Stromal cell of bone marrow (primary cell): ENCODE data around the gene RALGAPA1.
"Not testable (repeated sequence)": the region's sequence is repeated elsewhere in the genome, so short reads cannot be mapped to it uniquely, and the experiment has no call there.

ENCODE experiments used
- DNase-seq: peaks from one replicate; pipeline ENCODE4 v3.0.0-alpha.2; 2012; ENCODE audit warnings: low read depth

RALGAPA1 gene

DNA sequence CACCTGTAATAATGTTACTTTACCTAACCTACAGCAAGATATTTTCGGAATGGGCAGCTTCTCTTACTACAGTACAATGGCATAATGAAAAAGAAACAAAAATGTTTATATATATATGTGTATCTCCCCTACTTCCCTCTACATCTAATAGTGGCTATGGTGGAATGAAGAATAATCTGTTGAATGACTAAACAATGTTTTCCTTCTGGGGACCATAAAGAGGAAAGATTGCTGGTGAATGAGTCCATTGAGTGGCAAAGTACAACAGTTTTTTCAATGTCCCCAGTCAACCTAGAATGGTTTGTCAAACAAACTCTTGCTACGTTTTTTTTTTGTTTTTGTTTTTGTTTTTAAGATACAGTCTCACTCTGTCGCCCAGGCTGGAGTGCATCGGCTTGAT lies 47.2 kb downstream of the RALGAPA1 start:
- DNase-seq: no peak

DNA sequence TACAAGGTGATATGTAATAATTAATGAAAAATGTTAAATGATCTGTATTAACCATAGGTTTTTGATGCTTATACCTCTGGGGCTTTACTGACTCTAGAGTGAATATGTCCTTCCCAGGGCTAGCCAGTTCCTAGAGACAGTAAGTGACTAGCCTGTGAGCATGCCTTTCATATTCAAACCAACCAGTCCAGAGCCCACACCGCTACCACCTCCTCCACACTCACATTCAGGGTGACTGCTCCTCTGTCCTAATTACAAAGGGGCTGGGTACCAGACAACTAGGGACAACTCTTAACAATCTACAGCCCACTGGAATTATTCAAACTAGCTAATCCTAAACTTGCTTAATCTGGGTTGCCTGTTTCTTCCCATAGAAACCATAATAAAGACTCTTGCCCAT lies 49.0 kb downstream of the RALGAPA1 start:
- DNase-seq: no peak

DNA sequence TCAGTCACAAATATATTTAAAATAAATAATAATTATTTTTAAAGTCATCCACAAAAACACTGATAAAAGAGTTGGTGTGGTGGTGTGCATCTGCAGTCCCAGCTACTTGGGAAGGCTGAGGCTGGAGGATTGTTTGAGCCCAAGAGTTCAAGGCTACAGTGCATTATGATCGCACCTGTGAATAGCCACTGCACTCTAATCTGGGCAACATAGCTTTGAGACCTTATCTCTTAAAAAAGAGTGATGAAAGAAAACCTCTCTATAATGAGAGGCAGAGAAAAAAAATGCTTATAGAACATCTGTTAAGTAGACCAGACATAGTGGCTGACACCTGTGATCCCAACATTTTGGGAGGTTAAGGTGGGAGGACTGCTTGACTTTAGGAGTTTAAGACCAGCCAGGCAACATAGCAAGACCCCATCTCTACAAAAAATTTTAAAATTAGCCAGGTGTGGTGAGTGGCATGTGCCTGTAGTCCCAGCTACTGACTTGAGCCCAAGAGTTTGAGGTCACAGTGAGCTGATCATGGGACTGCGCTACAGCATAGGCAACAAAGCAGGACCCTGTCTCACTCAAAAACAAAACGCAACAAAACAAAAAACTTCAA lies 50.5 kb downstream of the RALGAPA1 start:
- DNase-seq: no peak

DNA sequence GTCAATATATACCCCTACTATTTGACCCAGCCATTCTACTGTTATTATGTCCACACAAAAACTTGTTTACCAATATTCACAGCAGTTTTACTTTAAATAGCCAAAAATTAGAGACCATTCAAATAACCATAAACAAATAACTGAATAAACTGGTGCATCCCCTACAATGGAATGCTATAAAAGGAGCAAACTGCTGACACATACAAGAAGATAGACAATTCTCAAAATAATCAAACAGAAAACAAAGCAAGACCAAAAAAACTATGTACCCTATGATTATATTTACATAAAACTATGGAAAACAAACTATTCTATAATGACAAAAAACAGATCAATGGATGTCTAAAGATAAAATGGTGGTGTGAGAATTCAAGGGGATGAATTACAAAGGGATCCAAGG lies 54.4 kb downstream of the RALGAPA1 start:
- no peak for DNase-seq

DNA sequence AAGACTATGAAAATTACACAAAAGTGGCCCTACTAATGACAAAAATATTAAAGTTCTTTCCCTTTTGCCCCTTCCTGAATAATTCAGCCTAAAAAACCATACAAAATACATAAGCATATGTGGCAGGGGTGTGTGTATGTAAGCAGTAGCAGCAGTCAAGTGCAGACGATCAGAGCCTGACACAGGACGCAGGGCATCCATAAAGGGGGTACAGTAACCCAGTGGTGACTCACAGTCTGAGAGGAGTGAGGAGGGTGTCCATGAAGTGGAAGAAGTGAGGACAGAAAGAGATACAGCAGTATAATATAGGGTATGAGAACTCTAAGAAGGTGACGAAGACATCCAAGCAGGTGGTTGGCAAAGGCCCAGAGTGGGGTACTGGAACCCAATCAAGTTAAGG lies 56.7 kb downstream of the RALGAPA1 start:
- no peak for DNase-seq

DNA sequence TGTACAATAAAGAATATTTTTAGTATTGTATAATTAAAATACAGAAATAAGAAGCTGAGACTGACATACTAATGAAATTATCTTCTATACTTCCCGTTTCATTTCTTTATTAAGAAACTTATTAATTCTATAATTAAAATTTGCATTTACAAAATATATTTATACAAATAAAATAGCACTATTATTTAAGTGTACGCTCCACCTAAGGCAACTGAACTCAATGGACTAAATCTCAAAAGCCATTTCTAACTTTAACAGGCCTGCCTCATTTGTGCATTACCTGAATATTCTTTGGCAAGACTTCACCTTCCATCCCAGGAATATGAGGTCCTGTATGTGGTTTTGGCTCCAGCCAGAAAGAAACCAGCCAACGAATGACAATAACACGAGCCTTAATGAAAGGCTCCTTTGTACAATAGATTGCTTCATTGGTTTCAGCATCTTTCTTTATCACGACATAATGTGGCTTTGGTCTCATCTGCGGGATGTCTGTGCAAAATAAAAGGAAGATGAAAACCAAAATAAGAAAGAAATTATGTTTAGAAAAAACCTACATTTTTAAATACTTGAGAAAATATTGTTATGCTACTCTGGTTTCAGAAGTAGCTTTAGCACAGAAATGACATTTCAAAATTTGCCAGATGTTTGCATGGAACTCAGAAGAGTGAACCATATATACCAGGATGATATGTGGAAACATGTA lies 58.7 kb downstream of the RALGAPA1 start:
- no peak for DNase-seq

DNA sequence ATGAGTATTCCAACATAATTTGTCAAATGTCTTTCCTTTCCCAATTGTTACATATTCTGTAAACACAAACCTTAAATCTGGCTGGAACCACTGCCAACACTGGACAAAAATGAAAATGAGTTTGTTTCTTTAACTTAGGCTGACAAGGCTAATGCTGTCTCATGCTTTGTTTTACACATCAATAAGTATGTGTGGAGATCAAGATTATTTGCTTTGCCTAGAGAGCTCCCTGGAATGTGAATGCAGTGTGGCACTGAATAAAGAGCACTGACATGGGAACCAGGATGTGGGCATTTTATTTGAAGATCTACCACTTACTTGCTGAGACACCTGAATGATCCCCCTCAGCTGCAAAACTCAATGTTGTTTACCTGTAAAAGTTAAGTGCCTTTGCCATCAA lies 61.7 kb downstream of the RALGAPA1 start:
- DNase-seq: no peak

DNA sequence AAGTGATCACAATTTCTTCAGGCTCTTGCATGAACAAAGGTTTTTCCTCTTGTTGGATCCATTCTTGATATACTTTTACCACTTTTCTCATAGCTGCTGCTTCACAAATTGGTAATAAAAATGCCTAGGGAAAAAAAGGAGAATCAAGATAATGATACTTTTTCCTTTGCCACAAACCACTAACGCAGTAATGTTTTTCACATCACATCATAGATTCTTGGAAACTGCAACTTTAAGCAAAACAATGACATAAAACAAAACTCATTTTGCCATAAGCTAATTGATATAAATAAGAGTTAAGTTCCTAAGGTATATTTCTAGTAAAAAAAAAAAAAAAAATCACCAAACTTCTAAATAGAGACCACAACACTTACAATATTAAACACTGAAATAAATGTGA lies 66.7 kb downstream of the RALGAPA1 start:
- DNase-seq: no peak

DNA sequence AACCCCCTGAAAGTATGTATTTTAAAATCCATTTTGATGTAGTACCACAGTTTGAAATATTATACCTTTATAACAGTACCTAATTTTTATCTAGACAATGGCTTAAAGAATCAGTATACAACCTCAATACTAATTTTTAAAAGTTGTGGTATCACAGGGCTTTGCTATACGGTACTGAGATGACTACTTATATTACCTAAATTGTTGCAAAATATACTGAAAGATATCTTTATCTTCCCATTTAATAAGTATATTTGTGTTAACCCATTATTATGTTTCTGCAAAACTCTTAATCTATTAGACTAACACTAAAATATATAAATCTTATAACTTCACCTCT lies 67.1 kb downstream of the RALGAPA1 start:
- no peak for DNase-seq

DNA sequence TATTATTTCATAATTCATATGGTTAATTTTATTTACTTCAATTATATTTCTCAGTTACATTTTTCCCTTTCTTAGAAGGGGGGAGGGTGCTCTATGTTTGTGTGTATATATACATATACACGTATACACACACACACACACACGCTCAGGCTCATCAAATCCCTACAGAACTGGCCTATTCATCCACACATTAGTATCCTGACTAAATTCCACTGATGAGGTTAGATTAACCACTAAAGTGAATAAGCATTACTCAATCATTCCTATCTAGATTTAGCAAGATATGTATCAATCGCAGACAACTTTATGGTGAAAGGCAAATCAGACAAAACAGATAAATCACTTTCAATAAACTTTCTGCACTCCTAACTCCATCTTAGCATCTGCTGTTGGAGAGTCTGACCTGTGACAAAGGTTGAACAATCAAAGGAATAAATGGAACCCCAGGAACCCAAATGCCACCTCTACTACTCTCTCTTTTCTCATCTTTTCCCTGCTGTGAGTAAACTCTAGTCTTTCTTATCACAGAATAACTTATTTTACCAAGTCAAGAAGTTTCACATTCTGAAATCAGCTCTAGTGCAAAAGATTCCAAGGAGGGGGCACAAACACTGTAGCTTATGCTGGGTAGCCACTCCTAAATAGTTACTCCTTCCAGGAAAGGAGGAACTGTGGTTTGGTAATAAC lies 67.6 kb downstream of the RALGAPA1 start:
- DNase-seq: no peak

DNA sequence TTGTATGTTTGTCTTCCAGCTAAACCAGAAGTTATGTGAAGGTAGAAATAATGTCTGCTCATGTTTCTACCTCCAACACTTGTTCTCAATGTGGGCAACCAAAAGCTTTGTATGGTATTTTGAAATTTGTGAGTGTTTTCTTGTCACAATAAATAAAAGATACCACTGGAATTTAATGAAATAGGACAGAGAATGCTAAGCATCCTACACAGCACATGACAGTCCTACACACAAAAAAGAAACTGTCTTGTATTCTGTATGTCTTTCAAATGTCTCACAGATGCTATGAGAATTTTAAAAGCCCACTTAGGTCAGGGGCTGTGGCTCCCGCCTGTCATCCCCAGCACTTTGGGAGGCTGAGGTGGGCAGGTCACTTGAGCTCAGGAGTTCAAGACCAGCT lies 68.9 kb downstream of the RALGAPA1 start:
- DNase-seq: no peak

DNA sequence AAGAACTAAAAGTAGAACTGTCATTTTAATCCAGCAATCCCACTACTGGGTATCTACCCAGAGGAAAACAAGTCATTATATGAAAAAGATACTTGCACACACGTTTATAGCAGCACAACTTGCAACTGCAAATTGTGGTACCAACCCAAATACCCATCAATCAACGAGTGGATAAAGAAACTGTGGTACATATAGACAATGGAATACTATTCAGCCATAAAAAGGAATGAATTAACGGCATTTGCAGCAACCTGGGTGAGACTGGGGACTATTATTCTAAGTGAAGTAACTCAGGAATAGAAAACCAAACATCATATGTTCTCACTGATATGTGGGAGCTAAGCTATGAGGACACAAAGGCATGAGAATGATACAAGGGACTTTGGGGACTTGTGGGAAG lies 73.9 kb downstream of the RALGAPA1 start:
- not testable (repeated sequence) for DNase-seq

DNA sequence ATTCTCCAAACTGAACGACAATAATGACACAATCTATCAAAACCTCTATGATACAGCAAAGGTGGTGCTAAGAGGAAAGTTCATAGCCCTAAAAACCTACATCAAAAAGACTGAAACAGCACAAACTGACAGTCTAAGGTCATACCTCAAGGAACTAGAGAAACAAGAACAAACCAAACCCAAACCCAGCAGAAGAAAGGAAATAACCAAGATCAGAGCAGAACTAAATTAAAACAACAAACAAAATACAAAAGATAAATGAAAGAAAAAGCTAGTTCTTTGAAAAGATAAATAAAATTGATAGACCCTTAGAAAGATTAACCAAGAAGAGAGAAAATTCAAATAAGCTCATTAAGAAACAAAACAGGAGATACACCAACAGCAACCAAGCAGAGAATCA lies 75.6 kb downstream of the RALGAPA1 start:
- DNase-seq: not testable (repeated sequence)

DNA sequence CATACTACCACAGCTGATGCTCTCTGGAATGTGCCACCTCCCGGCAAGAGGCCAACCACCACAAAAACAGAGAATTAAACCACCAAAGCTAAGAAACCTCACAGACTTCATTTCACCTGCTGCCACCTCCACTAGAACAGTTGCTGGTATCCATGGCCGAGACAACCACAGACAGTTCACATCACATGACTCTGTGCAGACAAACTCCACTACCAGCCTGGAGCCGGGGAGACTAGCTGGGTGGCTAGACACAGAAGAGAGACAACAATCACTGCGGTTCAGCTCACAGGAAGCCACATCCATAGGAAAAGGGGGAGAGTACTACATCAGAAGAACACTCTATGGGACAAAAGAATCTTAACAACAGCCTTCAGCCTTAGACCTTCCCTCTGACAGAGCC lies 78.2 kb downstream of the RALGAPA1 start:
- DNase-seq: no peak

DNA sequence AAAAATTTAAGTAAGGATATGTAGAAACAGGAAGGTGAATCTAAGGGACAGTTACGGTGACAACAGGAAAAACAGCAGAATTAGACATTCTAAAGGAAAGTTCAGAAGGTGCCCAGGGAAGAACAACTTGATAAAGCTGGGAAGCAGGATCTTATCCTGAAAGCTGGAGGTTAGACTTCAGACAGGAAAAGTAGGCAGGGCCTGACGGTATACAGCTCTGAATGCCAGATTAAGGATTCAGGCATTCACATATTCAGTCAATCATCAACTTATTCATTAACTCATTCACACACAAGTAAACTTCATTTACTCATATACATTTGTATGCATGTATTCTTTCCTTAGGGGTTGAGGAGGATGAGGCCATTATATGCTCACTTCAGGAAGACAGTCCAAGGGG lies 81.3 kb downstream of the RALGAPA1 start:
- no peak for DNase-seq

DNA sequence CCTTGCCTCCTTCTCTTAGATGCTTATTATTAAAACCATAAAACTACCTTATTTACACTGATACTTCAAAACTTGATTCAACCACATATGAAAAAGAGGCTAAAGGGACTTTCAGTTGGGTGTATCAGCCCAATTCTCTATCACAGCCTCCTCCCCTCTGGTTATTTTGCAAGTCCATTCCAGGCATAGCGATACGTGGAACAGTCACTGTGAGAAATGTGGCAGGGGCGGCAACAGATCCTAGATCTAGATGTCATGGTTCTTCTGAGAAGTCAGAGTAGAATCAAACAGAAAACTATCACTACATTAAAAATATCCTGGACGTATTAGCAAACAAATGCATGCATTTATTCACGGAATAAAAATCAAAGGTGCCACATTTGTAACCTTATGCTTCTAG lies 83.2 kb downstream of the RALGAPA1 start:
- no peak for DNase-seq

DNA sequence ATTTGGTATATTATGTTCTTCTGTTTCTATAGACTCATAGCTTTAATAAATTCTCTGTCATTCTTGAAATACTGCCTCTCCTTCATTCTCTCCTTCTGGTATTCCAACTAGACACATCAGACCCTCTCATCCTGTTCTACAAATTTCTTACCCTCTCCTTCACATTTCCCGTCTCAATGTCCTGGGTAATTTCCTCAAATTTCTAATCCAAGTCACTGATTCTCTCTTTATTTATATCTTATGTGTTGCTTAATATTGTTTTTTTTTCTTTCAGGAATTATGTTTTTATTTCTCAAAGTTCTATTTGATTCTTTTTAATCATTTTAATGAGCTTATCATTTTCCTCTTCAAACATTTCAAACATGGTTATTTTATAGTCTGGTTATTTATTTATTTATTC lies 94.0 kb downstream of the RALGAPA1 start:
- no peak for DNase-seq

DNA sequence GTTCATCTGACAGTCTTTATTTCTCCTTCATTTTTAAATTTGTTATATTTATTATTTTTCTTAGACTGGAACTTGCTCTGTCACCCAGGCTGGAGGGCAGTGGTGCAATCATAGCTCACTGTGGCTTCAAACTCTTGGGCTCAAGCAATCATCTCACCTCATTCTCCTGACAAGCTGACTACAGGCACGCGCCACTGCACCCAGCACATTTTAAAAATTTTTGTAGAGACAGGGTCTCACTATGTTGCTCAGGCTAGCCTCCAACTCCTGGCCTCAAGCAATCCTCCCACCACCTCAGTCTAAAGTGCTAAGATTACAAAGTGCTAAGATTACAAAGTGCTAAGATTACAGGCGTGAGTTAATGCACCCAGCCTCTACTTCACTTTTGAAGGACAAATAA lies 96.6 kb downstream of the RALGAPA1 start:
- no peak for DNase-seq

DNA sequence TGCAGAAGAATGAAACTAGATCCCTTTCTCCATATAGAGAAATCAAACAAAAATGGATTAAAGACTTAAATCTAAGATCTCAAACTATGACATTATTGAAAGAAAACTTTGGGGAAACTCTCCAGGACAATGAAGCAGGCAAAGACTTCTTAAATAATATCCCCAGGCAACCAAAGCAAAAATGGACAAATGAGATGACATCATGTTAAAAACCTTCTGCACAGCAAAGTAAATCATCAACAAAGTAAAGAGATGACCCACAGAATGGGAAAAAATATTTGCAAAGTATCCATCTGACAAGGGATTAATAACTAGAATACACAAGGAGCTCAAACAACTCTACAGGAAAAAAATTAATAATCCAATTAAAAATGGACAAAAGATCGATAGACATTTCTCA lies 101.0 kb downstream of the RALGAPA1 start:
- no peak for DNase-seq

DNA sequence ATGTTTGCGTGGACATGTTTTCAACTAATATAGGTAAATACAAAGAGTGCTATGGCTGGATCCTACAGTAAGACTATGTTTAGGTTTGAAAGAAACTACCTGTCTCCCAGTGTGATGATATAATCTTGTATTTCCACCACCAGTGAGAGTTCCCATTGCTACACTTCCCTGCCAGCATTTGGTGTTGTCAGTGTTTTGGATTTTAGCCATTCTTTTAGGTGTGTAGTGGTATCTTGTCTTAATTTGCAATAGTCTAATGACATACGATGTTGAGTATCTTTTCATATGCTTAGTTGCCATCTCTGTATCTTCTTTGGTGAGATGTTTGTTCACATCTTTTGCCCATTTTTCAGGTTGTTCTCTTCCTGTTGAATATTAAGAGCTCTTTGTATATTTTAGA lies 103.5 kb downstream of the RALGAPA1 start:
- DNase-seq: no peak

DNA sequence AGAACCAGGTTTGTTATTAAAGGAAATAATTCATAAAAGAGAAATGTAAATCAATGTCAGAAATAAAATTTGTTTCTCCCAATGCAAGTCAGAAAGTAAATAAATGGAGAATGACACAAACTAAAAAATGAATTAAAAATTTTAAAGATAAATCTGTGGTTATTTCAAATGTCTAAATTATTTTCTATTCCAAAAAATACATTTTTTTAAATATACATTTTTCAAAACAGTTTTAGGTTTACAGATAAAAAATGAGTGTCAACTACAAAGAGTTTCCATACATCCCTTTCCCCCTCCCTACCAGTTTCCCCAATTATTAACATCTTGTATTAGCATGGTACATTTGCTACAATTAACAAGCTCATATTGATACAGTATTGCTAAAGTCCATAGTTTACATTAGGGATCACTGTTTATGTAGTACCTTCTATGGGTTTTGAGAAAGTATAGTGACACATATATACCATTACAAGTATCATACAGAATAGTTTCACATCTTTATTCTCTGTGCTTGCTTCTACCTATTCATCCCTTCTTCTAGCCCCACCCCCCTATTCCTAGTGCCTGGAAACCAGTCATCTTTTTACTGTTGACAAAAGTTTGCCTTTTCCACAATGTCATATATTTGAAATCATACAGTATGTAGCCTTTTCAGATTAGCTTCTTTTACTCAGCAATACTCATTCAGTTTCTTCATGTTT lies 104.2 kb downstream of the RALGAPA1 start:
- DNase-seq: no peak

DNA sequence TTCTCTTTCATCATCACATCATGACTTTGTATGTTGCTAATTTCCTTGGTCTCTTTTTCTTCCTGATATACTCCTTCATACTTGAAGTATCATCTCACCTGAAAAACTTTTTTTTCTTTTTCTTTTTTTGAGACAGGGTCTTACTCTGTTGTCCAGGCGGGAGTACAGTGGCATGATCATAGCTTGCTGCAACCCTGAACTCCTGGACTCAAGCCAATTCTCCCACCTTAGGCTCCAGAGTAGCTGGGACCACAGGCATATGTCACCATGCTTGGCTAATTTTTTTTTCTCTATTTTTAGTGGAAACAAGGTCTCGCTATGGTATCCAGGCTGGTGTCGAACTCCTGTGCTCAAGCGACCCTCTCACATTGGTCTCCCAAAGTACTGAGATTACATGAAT lies 107.6 kb downstream of the RALGAPA1 start:
- no peak for DNase-seq

DNA sequence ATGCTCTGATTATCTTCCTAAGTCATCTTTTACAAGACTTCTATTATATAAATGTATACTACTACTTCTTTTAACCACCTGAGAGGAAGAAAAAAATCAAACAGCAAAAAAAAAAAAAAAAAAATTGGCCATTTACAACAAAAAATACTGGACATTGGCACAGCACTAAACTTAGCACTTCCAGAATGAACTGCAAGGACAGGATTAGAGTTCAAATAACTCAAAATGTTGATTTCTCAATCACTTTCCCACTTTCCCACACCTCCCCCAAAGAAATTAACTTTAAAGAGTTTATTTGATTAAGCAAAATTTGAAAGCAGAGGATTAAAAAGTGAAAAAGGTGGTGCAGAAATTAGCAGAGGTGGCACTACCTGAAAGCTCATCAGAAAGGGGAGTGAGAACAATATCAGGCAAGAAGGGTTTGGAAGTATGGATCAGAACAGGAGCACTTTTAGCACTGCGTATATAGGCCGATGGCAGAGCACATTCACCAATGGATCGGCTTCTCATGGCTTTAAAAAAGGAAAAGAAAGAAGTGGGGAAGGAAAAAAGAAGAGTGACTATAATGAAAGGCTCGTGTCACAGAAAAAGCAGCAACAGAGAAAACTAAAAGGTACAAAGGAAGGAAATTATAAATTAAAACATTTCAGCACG lies 109.2 kb downstream of the RALGAPA1 start:
- DNase-seq: no peak
